CD14-positive monocyte (primary cell): ENCODE measurements around the gene LGALS3. TPM values are rescaled to one million over a fixed set of nuclear protein-coding genes. Genes with fewer than 3 reads are reported as not detected.

Experiments used
- DNase-seq, 3 donors: peaks; one replicate each; pipeline ENCODE4 v3.0.0-alpha.2; 2011 to 2022
- H2AFZ ChIP-seq: 2 replicates; pipeline ENCODE4 v1.6.0; 2012; ENCODE audit warnings: mild to moderate bottlenecking, low read depth, low read length, inconsistent platforms; ENCODE audit not compliant: insufficient read depth, poor library complexity, severe bottlenecking
- H3K27ac ChIP-seq, 2 donors: 1 replicate in 1 of 2; 2 replicates in 1 of 2; pipeline ENCODE4 v1.5.1; 2012 to 2013; ENCODE audit warnings: low read length in 2 of 2, control low read depth in 1 of 2, inconsistent platforms in 1 of 2, low read depth in 1 of 2, mild to moderate bottlenecking in 1 of 2
- H3K27me3 ChIP-seq, 2 donors: one replicate each; pipeline versions ENCODE4 v1.6.0 to v1.6.1; 2011 to 2013; ENCODE audit warnings: low read length in 2 of 2; ENCODE audit not compliant: control insufficient read depth in 2 of 2, insufficient read depth in 2 of 2
- H3K36me3 ChIP-seq, 2 donors: replicated peaks in 1 of 2; 1 replicate in 1 of 2; 2 replicates in 1 of 2; pipeline versions ENCODE4 v1.5.1 to v1.6.1; 2012 to 2013; ENCODE audit warnings: low read length in 2 of 2, control low read depth in 1 of 2, inconsistent platforms in 1 of 2, mild to moderate bottlenecking in 1 of 2; ENCODE audit not compliant: insufficient read depth in 2 of 2, control insufficient read depth in 1 of 2
- H3K4me1 ChIP-seq, 2 donors: 1 replicate in 1 of 2; 2 replicates in 1 of 2; pipeline versions ENCODE4 v1.5.1 to v1.6.1; 2012 to 2013; ENCODE audit warnings: low read length in 2 of 2, control low read depth in 1 of 2, inconsistent platforms in 1 of 2, mild to moderate bottlenecking in 1 of 2, moderate library complexity in 1 of 2; ENCODE audit not compliant: insufficient read depth in 2 of 2, control insufficient read depth in 1 of 2
- H3K4me2 ChIP-seq: replicated peaks from 2 replicates; pipeline ENCODE3; 2012; ENCODE audit warnings: low read length, moderate library complexity, mild to moderate bottlenecking; ENCODE audit not compliant: poor library complexity, severe bottlenecking; ENCODE audit errors: extremely low read depth
- H3K4me3 ChIP-seq, 3 experiments: fragments of 200-600 bp in 1 of 3; sonication (generic) in 1 of 3; replicated peaks in 1 of 3; 1 replicate in 2 of 3; 2 replicates in 1 of 3; pipeline ENCODE4 v1.5.1; 2011 to 2013; ENCODE audit warnings: low read length in 3 of 3, mild to moderate bottlenecking in 3 of 3, control low read depth in 2 of 3, low read depth in 2 of 3, inconsistent platforms in 1 of 3, moderate library complexity in 1 of 3
- H3K79me2 ChIP-seq: 2 replicates; pipeline ENCODE4 v1.6.0; 2012; ENCODE audit warnings: mild to moderate bottlenecking, control low read depth, inconsistent platforms, low read length, moderate library complexity; ENCODE audit not compliant: insufficient read depth
- H3K9ac ChIP-seq: 2 replicates; pipeline ENCODE4 v1.6.0; 2017; ENCODE audit warnings: low read length, mild to moderate bottlenecking; ENCODE audit not compliant: insufficient read depth, poor library complexity, severe bottlenecking
- H3K9me3 ChIP-seq, 2 donors: replicated peaks in 1 of 2; 1 replicate in 1 of 2; 2 replicates in 1 of 2; pipeline versions ENCODE4 v1.5.1 to v1.6.1; 2012 to 2013; ENCODE audit warnings: low read length in 2 of 2, control low read depth in 1 of 2; ENCODE audit not compliant: control insufficient read depth in 1 of 2, insufficient read depth in 1 of 2
- H4K20me1 ChIP-seq: 2 replicates; pipeline ENCODE4 v1.6.0; 2012; ENCODE audit warnings: mild to moderate bottlenecking, low read length, control low read depth, moderate library complexity; ENCODE audit not compliant: insufficient read depth
- H3K27ac Mint-ChIP-seq, 7 donors: one replicate each; pipeline ENCODE4 v1.8.0; 2020; ENCODE audit warnings: mild to moderate bottlenecking in 7 of 7, mixed read lengths in 7 of 7, moderate library complexity in 6 of 7, inconsistent platforms in 2 of 7
- H3K27me3 Mint-ChIP-seq, 3 donors: one replicate each; pipeline ENCODE4 v1.8.0; 2021 to 2022; ENCODE audit warnings: low read depth in 3 of 3, mild to moderate bottlenecking in 3 of 3, mixed read lengths in 3 of 3, moderate library complexity in 3 of 3, inconsistent platforms in 1 of 3
- H3K36me3 Mint-ChIP-seq, 2 donors: one replicate each; pipeline ENCODE4 v1.8.0; 2020; ENCODE audit warnings: mixed read lengths in 2 of 2, inconsistent platforms in 1 of 2, mild to moderate bottlenecking in 1 of 2
- H3K4me1 Mint-ChIP-seq: one replicate; pipeline ENCODE4 v1.8.0; 2020; ENCODE audit warnings: mild to moderate bottlenecking, mixed read lengths
- H3K4me3 Mint-ChIP-seq, 2 donors: one replicate each; pipeline ENCODE4 v1.8.0; 2020; ENCODE audit warnings: mild to moderate bottlenecking in 2 of 2, mixed read lengths in 2 of 2, moderate library complexity in 1 of 2
- H3K9me3 Mint-ChIP-seq, 7 donors: one replicate each; pipeline ENCODE4 v1.8.0; 2020 to 2022; ENCODE audit warnings: mixed read lengths in 7 of 7, mild to moderate bottlenecking in 6 of 7, moderate library complexity in 6 of 7, inconsistent platforms in 2 of 7
- CTCF ChIP-seq: fragments of 200-600 bp; IDR thresholded peaks from one replicate; pipeline ENCODE4 v1.8.0; 2022; ENCODE audit warnings: antibody characterized with exemption, mild to moderate bottlenecking
- WGBS: methylation state at CpG from one replicate; pipeline ENCODE4 v1.1.5; 2013; ENCODE audit warnings: missing lambda C conversion rate; ENCODE audit not compliant: insufficient coverage; 5-methylcytosine and 5-hydroxymethylcytosine counted together
- intact Hi-C, 2 donors: fragments of 100-400 bp; cut with micrococcal nuclease; formaldehyde crosslinking; loops; one replicate each; pipeline versions ENCODE4 v1.15.0 to v1.15.1; 2023
- polyA plus RNA-seq, 3 donors: library from polyadenylated mRNA; depleted of rRNA in 1 of 3; unstranded in 2 of 3; stranded (reverse) in 1 of 3; fragments of 300-500 nt in 2 of 3; fragments of >200 nt in 1 of 3; fragmentation: Illumina TruSeq in 2 of 3; gene quantifications; 1 replicate in 2 of 3; 2 replicates in 1 of 3; pipeline ENCODE4 v1.2.3, GENCODE V29; 2012 to 2021

LGALS3 gene
- polyA plus RNA-seq, 3 donors = 266 to 878 (median 788) TPM

DNA sequence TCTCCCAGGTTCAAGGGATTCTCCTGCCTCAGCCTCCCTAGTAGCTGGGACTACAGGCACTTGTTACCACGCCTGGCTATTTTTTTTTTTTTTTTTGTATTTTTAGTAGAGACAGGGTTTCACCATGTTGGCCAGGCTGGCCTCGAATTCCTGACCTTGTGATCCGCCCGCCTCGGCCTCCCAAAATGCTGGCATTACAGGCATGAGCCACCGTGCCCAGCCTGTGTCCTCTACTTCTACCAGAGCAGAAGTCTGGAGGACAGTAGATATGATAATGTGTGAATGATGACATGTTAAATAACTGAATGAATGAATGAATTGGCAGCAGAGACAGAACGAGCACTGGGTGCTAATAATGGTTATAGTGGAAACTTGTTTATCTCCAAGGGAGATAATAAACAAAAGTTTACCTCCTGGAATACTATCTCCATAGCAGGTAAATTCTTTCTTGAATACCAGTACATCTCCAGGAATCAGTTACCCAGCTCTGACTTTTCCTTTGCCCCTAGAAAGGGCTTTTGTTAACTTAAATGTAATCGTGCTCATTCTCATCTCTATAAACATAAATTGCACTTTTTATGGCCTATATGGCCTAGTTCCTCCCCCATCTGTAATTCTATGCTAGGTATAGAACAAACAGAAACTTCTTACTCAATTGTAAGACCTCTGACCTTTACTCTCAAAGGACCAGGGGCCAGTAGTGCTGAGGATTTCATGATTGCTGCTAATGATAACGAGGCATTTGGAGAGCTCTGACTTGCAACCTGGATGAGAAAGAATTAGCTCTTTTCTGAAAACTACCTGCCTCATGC, 7.2 kb upstream of the LGALS3 start:
- H3K36me3 Mint-ChIP-seq = peaks cover 3 to 9% of the 10 kb centered on the region in 2 donors
- intact Hi-C loops = no loop called here
- H2AFZ ChIP-seq = no peak overlapping the region
- DNase-seq = no peak
- TF ChIP-seq CTCF = no peak
- H3K27me3 ChIP-seq = no peaks in the 10 kb centered on the region
- H3K79me2 ChIP-seq = no peaks in the 10 kb centered on the region
- H3K9ac ChIP-seq = no peak overlapping the region
- peak overlapping the region; percentile 68 to 98 for H3K27ac ChIP-seq
- peaks cover 93% of the 10 kb centered on the region for H3K4me1 Mint-ChIP-seq
- WGBS = no CpG with 5 or more reads among the region's 9 CpGs
- H3K9me3 ChIP-seq = no peaks in the 10 kb centered on the region
- peaks cover 0 to 6% (median 2%) of the 10 kb centered on the region in 3 donors for H3K27me3 Mint-ChIP-seq
- H3K4me2 ChIP-seq = no peak overlapping the region
- no peaks in the 10 kb centered on the region for H4K20me1 ChIP-seq
- peak overlapping the region; percentile 11 to 99 (median 92) for H3K27ac Mint-ChIP-seq
- no peak overlapping the region for H3K4me3 Mint-ChIP-seq
- no peaks in the 10 kb centered on the region for H3K36me3 ChIP-seq
- no peak overlapping the region for H3K4me3 ChIP-seq
- peaks cover 99 to 100% of the 10 kb centered on the region in 2 donors for H3K4me1 ChIP-seq
- peaks cover 0 to 6% (median 1%) of the 10 kb centered on the region in 7 donors for H3K9me3 Mint-ChIP-seq

DNA sequence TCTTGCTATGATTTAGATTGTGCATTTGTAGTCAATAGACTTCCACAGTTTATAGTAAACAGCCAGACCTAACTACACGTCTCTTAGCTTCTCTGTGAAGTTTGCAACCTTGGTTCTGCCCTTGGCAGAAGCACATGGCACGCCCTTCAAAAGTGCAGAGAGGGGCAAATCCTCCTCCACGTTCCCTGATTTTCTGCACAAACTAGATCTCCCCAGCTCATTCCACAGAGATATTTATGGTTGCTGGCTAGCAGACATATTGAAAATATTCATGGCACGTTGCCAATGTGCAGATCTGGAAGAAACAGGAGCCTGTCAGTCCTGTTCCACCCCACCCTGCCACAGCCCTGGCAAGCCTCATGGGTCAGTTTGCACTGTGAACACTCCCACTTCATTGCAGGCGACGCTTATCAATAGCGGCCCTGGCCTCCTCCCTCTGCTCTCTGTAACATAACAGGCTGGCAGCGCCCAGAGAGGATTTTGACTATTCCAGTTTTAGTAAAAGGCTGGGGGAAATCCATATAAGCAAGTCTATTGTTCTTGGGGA, 6.5 kb upstream of the LGALS3 start:
- Histone ChIP-seq H3K27me3 (no peaks in the 10 kb centered on the region), H3K4me3 (no peak overlapping the region), H3K4me2 (no peak overlapping the region), H3K9me3 (no peaks in the 10 kb centered on the region), H2AFZ (no peak overlapping the region), H3K27ac (peak overlapping the region in 1 of 2 donors; percentile 29), H3K4me1 (peaks cover 99 to 100% of the 10 kb centered on the region in 2 donors), H3K36me3 (no peaks in the 10 kb centered on the region), H3K9ac (no peak overlapping the region), H4K20me1 (no peaks in the 10 kb centered on the region), H3K79me2 (no peaks in the 10 kb centered on the region)
- no peak for TF ChIP-seq CTCF
- peaks cover 98% of the 10 kb centered on the region for H3K4me1 Mint-ChIP-seq
- H3K9me3 Mint-ChIP-seq = peaks cover 0 to 6% (median 1%) of the 10 kb centered on the region in 7 donors
- peak overlapping the region in 5 of 7 donors; percentile 11 to 93 (median 32) for H3K27ac Mint-ChIP-seq
- DNase-seq = no peak
- peaks cover 0 to 6% (median 2%) of the 10 kb centered on the region in 3 donors for H3K27me3 Mint-ChIP-seq
- peaks cover 5 to 11% of the 10 kb centered on the region in 2 donors for H3K36me3 Mint-ChIP-seq
- intact Hi-C loops = no loop called here
- no peak overlapping the region for H3K4me3 Mint-ChIP-seq
- WGBS = 85% methylated on average over 3 of the region's 8 CpGs
